ENCODE results near the gene VEGFC.

The VEGFC gene, protein sequence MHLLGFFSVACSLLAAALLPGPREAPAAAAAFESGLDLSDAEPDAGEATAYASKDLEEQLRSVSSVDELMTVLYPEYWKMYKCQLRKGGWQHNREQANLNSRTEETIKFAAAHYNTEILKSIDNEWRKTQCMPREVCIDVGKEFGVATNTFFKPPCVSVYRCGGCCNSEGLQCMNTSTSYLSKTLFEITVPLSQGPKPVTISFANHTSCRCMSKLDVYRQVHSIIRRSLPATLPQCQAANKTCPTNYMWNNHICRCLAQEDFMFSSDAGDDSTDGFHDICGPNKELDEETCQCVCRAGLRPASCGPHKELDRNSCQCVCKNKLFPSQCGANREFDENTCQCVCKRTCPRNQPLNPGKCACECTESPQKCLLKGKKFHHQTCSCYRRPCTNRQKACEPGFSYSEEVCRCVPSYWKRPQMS

GRCh38 chr4:176792326-176793059 is at the start of gene VEGFC:
TSS of gene VEGFC (minus strand) at chr4:176792922. CDS start at chr4:176792311, 611 bp downstream.
- in situ Hi-C loops (cut with MboI; ENCODE audit: low pct_unique_long_range_greater_than_20kb, low sequenced_read_pairs, unreplicated experiment): no loop called here
- DNase-seq (ENCODE audit: low spot score): peak; percentile 69
- TF ChIP-seq CTCF (IDR thresholded peaks at IDR 0.05; ENCODE audit: extremely low read depth, insufficient read depth, missing control alignments): no peak

DNA sequence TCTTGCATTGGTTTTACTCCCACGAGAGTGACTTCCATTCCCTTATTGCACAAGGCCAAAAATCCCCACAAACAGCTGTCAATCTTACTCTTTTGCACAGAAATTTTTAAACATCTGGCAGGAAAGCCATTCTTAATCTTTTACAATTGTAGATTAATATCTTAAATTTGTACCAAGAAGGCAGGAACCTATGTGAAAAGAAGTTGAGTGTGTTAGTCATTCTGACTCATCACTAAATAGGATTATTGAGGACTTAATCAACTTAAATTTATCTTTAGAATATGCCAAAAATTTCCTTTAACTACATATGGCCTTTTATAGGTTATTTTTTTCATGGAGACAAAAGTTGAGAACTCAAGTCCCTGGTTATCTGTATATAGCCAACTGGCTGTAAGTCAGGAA is 49.0 kb upstream of the VEGFC start:
- in situ Hi-C loops (cut with MboI; ENCODE audit: low pct_unique_long_range_greater_than_20kb, low sequenced_read_pairs, unreplicated experiment): no loop called here
- DNase-seq (ENCODE audit: low spot score): no peak

DNA sequence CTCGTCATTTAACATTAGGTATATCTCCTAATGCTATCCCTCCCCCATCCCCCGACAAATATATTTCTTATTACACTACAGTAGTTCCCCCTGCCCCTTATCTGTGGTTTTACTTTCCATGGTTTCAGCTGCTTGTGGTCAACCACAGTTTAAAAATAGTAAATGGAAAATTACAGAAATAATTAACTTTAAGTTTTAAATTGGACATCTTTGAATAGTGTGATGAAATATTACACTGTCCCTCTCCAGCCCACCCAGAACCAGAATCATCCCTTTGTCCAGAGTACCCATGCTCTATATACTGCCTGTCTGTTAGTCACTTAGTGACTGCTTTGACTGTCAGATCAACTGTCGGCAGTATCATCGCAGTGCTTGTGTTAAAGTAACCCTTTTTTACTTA is 47.4 kb upstream of the VEGFC start:
- TF ChIP-seq CTCF (IDR thresholded peaks at IDR 0.05; ENCODE audit: extremely low read depth, insufficient read depth, missing control alignments): no peak
- no peak for DNase-seq (ENCODE audit: low spot score)
- in situ Hi-C loops (cut with MboI; ENCODE audit: low pct_unique_long_range_greater_than_20kb, low sequenced_read_pairs, unreplicated experiment): no loop called here

More for the DNA sequence above, 49.0 kb upstream of the VEGFC start:
- no peak for TF ChIP-seq CTCF (IDR thresholded peaks at IDR 0.05; ENCODE audit: extremely low read depth, insufficient read depth, missing control alignments)

DNA sequence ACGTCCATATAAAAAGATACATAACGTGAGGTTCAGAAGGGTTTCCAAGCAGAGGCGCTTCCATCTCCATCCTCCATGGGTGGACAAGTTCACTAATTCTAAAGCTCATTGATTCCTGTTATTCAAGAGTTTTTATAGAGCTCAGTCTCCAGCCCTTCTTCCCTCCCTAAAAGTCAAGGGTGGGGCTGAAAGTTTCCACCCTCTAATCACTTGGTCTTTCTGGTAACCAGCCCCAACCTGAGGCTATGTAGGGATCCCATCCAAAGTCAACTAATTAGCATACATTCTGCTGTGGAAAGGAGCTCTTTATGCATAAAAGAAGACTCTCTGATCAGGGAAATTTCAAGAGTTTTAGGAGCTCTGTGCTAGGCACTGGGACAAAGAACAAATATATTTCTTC is 46.9 kb upstream of the VEGFC start:
- in situ Hi-C loops (cut with MboI; ENCODE audit: low pct_unique_long_range_greater_than_20kb, low sequenced_read_pairs, unreplicated experiment): no loop called here
- no peak for DNase-seq (ENCODE audit: low spot score)
- TF ChIP-seq CTCF (IDR thresholded peaks at IDR 0.05; ENCODE audit: extremely low read depth, insufficient read depth, missing control alignments): no peak

DNA sequence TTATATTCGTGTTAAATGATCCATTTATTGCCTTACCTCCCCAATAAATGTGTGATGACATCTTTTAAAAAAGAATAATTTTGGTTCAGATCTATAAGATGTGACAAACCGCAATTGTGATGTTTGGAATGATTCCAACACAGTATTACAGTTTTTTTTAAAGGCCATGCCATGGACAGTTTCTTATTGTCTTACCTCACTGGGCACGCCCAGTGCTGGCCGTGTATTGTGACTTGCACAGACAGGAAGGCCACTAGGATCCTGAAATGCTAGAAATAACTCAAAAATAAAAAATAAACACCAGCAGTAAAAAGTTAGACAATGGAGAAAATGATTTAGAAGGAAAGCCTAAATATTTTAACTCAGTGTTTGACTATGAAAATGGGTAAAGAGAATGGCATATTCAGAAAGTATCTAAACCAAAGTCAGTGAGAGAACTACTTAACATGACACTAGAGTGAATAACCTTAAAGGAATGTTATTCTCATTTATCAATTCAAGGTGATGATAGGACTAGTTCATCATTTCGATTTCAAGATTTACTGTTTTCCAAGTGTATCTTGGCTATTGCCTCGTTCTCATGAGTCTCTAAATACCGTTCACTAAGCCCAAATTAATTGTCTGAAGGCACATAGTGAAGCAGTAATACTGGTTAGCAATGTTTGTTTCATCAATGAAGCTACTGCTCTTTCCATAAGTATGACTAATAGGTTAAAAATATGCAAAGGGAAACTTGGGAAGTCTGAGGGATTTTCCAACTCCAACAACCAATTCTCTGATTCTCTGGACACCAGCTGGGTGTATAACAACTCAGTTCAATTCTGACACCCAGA is 46.1 kb upstream of the VEGFC start:
- in situ Hi-C loops (cut with MboI; ENCODE audit: low pct_unique_long_range_greater_than_20kb, low sequenced_read_pairs, unreplicated experiment): no loop called here
- no peak for DNase-seq (ENCODE audit: low spot score)
- TF ChIP-seq CTCF (IDR thresholded peaks at IDR 0.05; ENCODE audit: extremely low read depth, insufficient read depth, missing control alignments): no peak

Data from GM13977 (cell line).